HEK293 (cell line): ENCODE measurements around the gene LIN37.

Experiments used
- ZNF146 ChIP-seq: fragments of 450-650 bp; formaldehyde crosslinking; IDR thresholded peaks from 2 replicates; pipeline ENCODE4 v1.5.1; 2016; ENCODE audit warnings: missing biosample characterization, missing genetic modification characterization
- TF ChIP-seq, protein P1 (sequence below): fragments of 450-650 bp; formaldehyde crosslinking; IDR thresholded peaks from 2 replicates; pipeline ENCODE4 v1.5.1; 2016; ENCODE audit warnings: missing biosample characterization, missing genetic modification characterization

DNA sequence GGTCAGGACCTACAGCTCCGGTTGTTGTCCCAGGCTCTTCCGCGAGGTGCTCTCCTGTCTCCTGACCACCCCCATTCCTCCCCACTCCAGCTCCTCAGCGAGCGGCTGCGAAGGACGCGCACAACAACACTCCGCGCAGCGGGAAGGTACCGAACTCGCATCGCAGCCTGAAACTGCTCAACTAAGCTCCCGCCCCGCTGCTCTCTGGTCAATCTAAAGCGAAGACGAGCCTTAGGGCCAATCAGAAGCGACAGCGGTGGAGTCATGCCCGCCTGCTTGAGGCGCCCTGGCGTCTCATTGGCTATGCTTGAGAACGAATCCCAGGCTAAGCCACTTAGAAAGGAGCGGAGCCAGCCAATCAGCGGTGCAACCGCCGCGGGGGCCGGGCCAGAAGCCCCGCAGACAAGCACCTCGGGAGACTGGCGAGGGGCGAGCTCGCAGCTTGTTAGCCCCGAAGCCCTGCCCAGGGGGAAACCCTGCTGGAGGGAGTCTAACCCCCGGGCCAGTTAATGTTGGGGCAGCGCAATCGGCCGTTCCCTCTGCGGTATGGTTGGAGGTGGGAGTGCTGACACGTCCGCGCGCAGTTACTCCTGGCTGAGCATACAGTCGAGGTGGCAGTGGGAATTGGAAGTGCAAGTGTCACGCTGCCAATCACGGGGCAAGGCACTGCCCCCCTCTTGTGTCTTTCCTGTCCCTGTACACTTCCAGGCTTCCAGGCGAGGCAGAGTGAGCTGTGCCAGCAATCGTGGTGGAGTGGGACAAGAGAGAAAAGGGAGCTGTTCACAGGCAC, 46.0 kb upstream of the LIN37 start:
- TF ChIP-seq ZNF146 (tag by site-specific recombination), result no peak
- TF ChIP-seq, protein P1, sequence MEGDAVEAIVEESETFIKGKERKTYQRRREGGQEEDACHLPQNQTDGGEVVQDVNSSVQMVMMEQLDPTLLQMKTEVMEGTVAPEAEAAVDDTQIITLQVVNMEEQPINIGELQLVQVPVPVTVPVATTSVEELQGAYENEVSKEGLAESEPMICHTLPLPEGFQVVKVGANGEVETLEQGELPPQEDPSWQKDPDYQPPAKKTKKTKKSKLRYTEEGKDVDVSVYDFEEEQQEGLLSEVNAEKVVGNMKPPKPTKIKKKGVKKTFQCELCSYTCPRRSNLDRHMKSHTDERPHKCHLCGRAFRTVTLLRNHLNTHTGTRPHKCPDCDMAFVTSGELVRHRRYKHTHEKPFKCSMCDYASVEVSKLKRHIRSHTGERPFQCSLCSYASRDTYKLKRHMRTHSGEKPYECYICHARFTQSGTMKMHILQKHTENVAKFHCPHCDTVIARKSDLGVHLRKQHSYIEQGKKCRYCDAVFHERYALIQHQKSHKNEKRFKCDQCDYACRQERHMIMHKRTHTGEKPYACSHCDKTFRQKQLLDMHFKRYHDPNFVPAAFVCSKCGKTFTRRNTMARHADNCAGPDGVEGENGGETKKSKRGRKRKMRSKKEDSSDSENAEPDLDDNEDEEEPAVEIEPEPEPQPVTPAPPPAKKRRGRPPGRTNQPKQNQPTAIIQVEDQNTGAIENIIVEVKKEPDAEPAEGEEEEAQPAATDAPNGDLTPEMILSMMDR (tag by site-specific recombination), result peak; percentile 51; the same call in 1 of the 2 replicates
